GM18870 (cell line): Measurements from ENCODE around the gene GKN2.

Experiments used
- ATAC-seq: cut with Tn5 transposase; IDR thresholded peaks from one replicate; pipeline ENCODE4 v1.9.1; 2021; ENCODE audit warnings: moderate library complexity; ENCODE audit not compliant: unreplicated experiment

The GKN2 gene, protein sequence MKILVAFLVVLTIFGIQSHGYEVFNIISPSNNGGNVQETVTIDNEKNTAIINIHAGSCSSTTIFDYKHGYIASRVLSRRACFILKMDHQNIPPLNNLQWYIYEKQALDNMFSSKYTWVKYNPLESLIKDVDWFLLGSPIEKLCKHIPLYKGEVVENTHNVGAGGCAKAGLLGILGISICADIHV

DNA sequence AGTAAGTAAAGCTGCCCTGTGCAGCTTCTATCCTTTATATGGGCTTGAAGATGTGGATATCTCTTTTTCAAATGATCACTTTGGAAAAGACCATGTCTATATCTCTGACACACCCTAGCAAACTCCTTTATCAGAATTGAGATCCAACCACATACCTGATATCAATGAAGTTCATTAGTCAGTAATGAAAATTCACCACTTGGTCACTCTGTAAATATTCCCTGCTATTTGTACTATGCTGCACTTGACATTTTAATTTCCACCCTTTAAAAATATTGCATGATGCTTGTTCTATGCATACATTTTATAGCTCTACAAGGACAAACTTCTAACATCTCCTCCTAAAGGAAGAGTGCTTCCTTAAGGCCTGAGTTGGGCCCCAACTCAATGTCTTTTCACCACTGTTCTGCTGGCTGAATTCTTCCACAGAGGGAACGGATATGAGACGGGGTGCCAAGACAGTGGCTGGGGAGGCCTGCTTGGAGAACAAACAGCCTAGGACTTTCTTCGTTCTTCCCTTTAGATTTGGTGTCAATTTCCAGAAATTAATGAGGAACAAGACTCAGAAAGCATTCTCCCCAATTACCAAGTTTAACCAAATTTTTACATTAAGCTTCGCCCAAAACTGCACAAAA is at the start of gene GKN2:
GKN2 (minus strand) TSS at position 7 of the 635 bp plus-strand sequence. CDS start 32 bp downstream, outside the sequence.
- ATAC-seq: no peak

DNA sequence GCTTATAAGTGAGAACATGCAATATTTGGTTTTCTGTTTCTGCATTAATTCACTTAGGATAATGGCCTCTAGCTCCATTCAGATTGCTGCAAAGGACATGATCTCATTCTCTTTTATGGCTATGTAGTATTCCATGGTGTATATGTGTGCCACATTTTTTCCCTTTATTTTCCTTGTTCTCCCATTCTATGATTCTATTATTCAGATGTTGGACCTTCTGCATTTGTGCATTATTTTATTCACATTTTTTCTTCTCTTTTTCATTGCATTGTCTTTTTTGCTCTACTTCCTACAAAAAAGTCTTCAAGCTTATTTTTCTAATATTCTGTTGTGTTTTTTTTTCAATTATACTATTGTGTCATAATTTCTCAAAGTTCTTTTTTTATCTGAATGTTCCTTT is 49.2 kb upstream of the GKN2 start:
- ATAC-seq: no peak

DNA sequence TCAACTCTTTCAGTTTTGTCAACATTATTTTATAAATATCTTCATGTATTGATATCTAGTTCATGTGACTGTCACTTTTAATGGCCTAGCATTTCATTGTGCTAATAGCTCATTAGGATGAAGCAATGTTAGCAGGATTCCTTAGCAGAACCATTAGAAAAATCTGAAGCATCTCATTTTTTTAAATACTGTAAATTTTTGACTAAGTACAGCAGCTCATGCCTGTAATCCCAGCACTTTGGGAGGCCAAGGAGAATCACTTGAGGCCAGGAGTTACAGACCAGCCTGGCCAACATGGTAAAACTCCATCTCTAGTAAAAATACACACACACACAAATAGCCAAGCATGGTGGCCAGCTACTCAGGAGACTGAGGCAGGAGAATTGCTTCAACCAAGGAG is 44.7 kb upstream of the GKN2 start:
- ATAC-seq: no peak

DNA sequence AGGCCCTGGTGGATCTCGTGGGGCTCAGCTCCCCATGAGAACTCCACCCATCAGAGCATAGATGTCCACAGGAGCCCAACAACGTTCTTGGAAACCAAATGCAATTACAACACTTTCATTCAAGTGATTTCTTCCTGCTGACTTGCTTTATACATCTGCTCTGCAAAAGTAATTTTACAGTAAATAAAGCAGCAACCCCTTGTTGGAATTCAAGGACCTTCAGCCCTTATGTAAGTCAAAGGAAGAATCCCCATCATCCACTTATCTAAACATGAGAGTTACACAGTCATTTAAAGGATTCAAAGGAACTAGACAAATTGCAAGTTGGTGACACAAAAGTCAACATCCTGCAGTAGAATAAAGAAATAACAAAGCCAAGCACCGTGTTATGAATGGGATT is 43.2 kb upstream of the GKN2 start:
- no peak for ATAC-seq

DNA sequence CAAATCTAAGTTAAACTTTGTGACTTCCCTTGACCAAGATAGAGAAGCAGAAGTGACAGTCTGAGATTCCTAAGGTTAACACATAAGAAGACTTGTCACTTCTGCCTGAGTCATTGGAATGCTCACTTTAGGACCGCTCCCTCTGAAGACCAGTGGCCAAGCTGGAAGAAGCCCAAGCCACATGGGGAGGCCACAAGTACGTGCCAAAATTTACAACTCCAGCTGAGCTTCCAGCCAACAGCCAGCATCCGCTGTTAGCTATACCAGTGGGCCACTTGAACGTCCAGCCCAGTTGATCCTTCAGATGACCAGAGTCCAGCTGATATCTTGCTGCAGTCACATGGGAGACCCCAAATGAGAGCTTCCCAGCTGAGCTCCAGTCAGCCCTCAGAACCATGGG is 42.2 kb upstream of the GKN2 start:
- no peak for ATAC-seq

DNA sequence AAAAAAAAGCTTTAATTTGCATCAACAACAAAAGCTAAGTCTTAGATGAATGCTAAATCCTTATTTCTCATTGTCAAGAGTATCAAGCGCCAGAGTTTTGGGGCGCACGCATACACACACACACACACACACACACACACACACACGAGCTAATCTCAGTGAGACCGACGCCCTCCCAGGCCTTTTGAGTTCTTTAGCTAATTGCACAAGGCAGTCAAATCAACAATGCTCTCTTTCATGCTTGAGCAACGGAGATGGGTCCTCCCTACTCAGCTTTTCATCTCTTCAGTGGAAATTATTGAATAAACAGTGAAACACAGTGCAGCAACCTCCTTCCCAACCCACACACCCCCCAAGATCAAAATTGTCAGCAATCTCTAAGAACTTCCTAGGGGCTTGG is 41.0 kb upstream of the GKN2 start:
- ATAC-seq: no peak

DNA sequence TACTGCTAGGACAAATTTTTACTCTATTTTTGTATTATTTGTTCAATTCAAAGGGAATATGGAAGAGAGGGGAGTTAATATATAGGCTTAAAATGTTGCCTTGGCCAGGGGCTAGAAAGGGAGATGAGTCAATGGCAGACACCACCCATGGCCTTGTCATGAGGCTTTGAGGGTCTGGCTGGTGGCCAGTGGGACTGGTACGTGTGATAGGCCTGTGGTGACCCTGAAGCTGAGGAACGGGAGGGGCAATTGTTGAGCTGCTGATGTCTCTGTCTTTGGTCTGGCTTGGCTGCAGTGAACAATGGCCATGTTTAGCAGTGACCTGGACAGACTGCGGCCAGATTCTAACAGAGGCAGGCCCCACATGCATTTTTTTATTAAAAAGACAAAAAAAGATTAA is 40.2 kb upstream of the GKN2 start:
- ATAC-seq: no peak

DNA sequence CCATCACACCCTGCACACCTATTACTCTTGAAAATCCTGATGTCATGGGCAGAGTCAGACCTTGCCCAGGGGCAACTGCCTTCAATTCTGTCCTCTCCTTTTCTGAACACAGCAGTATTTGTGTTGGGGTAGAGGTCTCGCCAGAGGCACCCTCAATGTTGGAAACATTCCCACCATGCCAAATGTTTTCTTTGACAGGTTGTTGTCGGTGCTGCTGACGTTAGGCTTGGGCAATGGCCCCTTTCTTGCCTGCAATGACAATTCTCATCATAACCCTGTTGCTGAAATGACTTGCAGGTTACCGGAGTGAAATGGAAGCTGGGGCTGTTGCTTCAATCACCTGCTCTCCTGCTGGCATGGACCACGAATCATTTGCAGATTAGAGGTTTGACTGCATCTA is 39.6 kb upstream of the GKN2 start:
- no peak for ATAC-seq

DNA sequence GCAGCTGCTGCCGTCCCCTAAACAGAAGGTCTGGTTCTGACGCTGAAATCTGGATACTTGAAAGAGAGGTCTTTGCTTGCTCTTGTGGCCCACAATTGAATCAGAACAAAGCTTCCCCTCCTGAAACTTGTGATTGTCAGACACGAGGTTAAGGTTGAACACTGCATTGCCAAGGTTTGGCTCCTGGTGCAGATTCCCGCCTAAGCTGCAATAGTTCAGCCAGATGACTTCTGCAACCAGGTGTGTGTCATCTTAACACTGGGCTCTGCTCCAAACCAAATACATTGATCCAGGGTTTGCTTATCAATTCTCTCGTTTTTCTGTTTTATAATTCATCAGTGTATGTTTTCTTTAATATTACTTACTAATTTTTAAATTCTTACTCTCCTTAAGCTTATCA is 36.3 kb upstream of the GKN2 start:
- ATAC-seq: no peak

DNA sequence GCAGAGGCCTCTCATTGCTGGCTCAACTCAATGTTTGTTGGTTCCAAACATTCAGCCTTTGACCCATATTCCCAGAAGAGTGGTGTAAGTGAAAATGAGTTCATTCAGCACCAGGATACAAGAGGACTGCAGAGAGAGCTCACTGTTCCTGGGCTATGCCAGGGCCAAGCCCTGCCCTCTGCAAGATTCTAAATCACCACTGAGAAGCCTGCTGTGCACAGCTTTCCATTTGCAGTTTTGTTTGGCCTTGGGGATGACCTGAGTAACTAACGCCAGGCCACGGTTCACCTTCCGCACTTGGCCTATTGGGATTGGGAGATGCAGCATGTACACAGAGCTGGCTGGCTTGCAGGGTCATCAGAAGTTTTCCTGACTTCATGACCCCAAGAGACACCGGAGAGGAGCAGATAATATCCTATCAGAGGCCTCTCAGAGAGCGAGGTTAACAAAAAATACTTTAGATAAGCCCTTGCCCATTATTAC is 34.4 kb upstream of the GKN2 start:
- ATAC-seq: no peak

DNA sequence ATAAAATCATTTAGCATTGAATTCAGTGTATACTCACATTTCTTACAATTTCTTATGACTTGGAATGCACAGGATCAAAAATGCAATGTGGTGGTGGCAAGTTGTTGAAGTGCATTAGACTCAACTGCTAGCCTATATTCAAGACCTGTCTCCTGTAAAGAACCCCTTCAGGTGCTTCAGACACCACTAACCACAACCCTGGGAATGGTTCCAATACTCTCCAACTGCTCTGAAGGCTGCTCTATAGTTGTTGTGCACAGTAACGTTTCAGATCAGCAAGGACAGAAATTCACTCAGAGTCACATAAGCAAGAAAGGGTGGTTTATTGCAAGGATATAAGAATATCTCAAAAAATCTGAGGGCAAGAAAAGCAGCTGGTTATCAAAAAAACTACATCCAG is 28.3 kb upstream of the GKN2 start:
- ATAC-seq: no peak

DNA sequence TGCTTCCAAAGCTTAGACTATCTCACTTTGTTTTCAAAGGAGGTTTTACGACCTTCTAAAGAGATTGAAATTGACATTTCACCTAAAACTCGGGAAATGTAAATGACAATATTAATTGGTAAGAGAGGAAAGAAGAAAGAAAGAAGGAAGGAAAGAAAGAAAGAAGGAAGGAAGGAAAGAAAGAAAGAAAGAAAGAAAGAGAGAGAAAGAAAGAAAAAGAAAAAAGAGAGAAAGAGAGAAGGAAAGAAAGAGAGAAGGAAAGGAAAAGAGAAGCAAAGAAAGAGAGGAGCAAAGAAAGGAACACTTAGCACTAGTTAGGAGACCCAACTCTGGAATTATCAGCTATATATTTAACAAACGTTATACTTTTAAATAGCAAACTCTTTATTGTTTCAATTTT is 25.4 kb upstream of the GKN2 start:
- no peak for ATAC-seq

DNA sequence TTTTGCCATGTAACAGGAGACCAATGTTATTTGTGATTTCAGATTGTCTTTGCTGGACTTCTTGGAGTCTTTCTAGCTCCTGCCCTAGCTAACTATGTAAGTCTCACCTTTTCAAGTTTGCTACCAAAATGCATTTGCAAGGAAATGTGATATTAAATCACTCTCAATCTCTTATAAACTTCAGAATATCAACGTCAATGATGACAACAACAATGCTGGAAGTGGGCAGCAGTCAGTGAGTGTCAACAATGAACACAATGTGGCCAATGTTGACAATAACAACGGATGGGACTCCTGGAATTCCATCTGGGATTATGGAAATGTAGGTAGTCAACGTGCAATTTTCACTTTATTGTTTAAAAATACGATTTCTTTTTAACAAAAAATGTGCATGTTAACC is 24.8 kb upstream of the GKN2 start:
- no peak for ATAC-seq

DNA sequence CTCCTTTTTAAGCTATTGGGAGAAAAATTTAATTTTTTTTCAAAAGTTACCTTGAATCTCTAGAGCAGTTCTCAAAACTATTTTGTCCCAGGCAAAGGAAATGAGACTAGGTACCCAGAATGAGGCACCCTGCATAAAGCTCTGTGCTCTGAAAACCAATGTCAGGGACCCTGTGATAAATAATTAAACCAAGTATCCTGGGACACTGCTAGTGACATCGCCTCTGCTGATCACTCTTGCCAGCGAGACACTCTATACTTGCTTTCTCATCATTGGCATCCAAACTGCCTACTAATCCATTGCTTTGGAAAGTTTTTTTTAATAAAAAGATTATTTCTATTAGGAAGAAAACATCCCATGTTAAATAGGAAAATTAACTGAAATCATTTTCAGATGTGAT is 23.2 kb upstream of the GKN2 start:
- ATAC-seq: no peak

DNA sequence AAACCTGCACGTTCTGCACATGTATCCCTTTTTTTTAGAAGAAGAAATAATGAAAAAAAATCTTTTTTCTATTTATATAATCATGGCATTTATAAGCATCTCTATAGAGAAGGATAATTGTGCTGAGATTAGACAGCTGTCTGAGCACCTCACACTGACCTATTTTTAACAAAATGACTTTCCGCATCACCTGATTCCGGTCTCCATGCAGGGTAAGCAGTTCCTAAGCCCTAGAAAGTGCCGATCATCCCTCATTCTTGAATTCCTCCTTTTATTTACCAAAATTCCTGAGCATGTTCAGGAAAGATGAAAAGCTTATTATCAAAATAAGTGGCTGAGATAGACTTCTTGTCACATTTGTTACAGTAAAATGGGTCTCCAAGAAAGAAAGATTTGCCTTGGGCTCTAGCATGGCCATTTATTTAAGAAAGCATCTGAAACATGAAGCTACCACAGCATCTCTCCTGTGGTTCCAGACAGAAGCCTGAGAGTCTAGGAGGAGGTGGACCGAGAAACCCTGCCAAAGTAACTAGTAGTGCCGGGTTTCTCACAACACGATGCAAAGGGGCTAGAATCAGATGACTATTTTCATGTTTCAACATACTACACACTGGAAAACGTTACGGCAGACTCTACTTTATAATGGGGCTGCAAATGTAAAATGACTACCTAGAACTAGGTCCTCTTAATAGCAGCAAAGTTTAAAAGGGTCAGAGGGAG is 22.4 kb upstream of the GKN2 start:
- ATAC-seq: no peak

DNA sequence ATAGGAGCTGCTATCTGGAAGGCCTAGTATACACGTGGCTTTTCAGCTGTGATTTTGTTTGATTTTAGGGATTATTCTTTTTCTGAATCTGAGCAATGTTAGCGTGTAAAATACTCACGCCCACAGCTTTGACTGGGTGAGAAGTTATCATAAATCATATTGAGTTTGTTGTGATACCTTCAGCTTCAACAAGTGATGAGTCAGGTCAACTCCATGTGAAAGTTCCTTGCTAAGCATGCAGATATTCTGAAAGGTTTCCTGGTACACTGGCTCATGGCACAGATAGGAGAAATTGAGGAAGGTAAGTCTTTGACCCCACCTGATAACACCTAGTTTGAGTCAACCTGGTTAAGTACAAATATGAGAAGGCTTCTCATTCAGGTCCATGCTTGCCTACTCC is 21.6 kb upstream of the GKN2 start, which contains the start of gene GKN1:
GKN1 (plus strand) TSS at position 386 of the 400 bp plus-strand sequence. CDS start 42 bp downstream, outside the sequence.
- no peak for ATAC-seq

DNA sequence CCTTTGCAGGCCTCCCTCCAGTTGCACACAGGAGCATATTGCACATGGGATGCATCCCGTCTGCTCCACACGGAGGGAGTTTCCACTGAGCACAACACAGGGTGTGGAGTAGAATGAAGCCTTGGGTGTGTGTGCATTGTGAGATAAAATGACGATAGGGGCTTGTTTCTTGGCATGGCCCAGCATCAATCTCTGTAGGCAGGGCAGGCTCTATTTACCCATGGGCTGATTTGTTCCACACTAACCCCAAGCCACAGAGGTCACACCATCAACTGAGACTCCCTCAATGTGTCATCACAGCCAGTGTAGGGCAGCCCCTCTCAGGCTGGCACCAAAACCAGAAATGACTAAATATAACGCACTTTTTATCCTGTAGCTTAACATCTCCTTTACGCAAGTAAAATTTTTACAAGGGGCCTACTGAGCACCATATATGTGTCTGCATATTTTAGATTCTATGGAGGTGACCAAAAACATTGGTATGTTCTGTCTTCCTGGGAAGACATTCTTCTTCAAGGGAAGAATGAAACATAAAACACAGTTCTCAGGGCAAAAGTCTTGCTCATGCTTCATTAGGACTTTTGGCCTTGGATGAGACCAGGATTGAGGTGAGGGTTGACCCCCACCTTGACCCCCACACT is 19.0 kb upstream of the GKN2 start:
- no peak for ATAC-seq

DNA sequence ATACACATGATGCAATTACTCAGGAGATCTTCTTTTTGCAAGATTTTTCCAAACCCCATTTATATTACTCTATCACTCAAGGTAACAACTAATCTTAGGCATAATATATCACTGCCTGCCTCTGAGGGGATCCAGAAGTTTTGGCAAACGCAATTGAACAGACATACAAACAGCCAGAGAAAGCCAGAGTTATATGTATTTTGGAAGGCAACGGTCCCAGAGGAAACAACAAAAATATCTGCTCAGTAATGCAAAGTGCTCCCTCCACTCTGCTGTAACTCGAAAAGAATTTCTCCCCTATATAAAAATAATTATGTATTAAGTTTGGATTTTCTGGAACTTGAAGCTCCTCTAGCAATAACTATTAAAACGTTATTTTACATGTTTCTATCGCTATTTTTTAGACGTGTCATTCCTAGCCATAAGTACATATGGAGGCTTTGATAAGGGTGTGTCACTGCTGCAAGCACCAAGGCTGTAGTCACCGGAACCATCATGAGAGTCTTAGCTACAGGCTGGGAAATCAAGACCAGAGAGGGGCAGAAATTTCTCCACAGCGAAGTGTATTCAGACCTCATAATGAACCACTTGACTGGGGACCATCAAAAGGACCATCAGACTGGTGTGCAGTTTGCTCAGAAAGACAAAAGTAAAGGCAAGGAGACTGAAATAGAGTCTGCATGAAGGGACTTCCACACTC is 18.0 kb upstream of the GKN2 start:
- ATAC-seq: no peak

DNA sequence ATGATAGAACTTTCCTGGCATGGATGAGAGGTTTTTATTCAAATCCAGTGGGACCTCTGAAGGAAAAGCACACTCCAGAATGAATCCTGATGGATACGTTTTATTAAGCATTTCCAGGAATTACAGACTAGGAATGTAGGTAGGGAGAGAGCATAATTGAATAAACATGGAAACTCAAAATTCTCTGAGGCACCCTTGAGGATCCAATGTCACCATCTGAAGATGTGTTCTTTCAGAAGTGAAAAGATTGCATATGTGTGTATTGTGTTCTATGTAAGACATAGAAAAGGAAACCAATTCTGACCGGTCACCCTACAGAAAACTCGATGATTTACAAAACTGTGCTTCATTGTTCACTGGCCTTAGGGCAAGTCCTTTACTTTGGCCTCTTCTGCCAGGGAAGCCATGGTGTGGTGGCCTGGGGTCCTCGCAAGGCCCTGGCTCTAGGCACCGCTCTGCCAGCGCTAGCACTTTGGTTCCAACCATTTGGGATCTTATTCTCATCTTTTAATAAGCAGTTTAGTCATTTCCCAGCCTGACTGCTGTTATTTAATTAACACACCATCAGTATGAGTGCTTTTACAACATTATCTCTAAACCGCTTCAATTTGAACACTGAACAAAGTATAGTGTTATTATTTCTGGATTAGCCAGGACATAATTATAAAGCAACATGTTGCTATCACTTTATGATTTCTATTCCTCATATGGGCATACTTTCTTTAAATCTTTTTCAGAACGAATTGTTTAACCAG is 17.2 kb upstream of the GKN2 start:
- no peak for ATAC-seq

DNA sequence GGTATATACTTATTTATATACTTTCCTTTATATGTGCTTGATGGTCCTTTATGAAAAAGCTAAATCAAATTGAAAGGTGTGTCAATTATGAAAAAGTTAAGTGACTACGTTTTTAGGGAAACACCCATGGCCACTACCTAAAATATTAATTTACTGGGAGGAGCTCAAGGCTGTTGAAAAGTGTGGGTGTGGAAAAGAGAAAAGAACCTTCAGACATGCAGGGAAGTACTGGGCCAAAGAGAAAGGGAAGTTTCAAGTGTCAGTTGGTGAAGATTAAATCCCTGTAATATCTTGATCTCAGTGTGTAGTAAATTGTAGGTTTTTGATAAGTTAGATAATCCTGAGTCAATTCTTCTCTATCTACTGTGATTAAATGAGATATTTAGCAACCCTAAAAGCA is 15.5 kb upstream of the GKN2 start:
- no peak for ATAC-seq
